HCT116 (cell line): ENCODE measurements around the gene TEX264.

Experiments used
- CEBPB ChIP-seq: IDR thresholded peaks from 2 replicates; pipeline ENCODE4 v1.6.1; 2012; ENCODE audit warnings: low read depth
- EZH2 ChIP-seq: fragments of 200-600 bp; sonication (generic); IDR thresholded peaks from 2 replicates; pipeline ENCODE4 v1.6.1; 2017; ENCODE audit warnings: antibody characterized with exemption, mixed run types
- EZH2phosphoT487 ChIP-seq: fragments of 200-600 bp; IDR thresholded peaks from 2 replicates; pipeline ENCODE4 v1.6.1; 2018; ENCODE audit warnings: antibody characterized with exemption, borderline replicate concordance
- JUND ChIP-seq: IDR thresholded peaks from 2 replicates; pipeline ENCODE4 v1.6.1; 2012
- POLR2A ChIP-seq: IDR thresholded peaks from 2 replicates; pipeline ENCODE4 v1.7.0; 2011; ENCODE audit warnings: borderline replicate concordance; ENCODE audit not compliant: insufficient read depth, insufficient read length; ENCODE audit errors: extremely low read depth
- POLR2AphosphoS5 ChIP-seq: IDR thresholded peaks from 2 replicates; pipeline ENCODE4 v1.6.1; 2011; ENCODE audit warnings: mild to moderate bottlenecking, low read depth, low read length, moderate library complexity
- SIN3A ChIP-seq: IDR thresholded peaks from 2 replicates; pipeline ENCODE4 v1.6.1; 2012; ENCODE audit warnings: low read depth
- SP1 ChIP-seq: IDR thresholded peaks from 2 replicates; pipeline ENCODE4 v1.6.1; 2012; ENCODE audit warnings: low read depth
- YY1 ChIP-seq: IDR thresholded peaks from 2 replicates; pipeline ENCODE4 v1.6.1; 2011; ENCODE audit warnings: low read length, low read depth, moderate library complexity, mild to moderate bottlenecking; ENCODE audit not compliant: insufficient replicate concordance; ENCODE audit errors: extremely low read depth
- ZFX ChIP-seq: fragments of 450-650 bp; IDR thresholded peaks from 2 replicates; pipeline ENCODE4 v1.6.1; 2017
- TF ChIP-seq, protein P1 (sequence below), 3 experiments: fragments of 200-600 bp in 1 of 3; sonication (generic) in 1 of 3; IDR thresholded peaks in 2 of 3; conservative IDR thresholded peaks in 1 of 3; 2 replicates each; pipeline ENCODE4 v1.5.1; 2012 to 2017; ENCODE audit warnings: low read depth in 2 of 3, low read length in 2 of 3, antibody characterized with exemption in 1 of 3, borderline replicate concordance in 1 of 3, control low read depth in 1 of 3, mild to moderate bottlenecking in 1 of 3, mixed read lengths in 1 of 3, mixed run types in 1 of 3, moderate library complexity in 1 of 3; ENCODE audit not compliant: insufficient read depth in 1 of 3
- TF ChIP-seq, protein P2 (sequence below): IDR thresholded peaks from 2 replicates; pipeline ENCODE4 v1.6.1; 2012; ENCODE audit warnings: low read depth
- TF ChIP-seq, protein P3 (sequence below): IDR thresholded peaks from 2 replicates; pipeline ENCODE4 v1.6.1; 2012
- TF ChIP-seq, protein P4 (sequence below): IDR thresholded peaks from 2 replicates; pipeline ENCODE4 v1.6.1; 2012

DNA sequence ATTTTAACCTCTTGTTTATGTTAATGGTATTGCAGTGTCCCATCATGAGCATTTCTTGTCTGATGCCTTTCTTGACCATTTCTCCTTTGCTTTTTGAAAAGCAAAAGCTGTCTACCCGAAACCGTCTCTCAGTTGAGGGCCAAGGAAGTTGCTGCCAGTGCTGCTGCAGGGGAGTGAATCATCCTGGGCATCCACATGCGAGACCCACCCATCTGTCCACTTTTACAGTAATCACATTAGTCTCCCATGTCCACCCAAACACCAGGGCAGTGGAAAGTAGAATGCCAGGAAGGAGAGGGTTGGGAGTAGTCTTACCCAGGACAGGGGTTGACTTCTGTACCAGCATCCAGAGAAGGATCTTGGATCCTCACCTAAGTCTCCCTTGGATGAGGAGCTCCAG, 48.6 kb upstream of the TEX264 start:
- TF ChIP-seq YY1 (no peak), POLR2AphosphoS5 (no peak), POLR2A (no peak), EZH2 (no peak), SP1 (no peak), ZFX (no peak), EZH2phosphoT487 (no peak), JUND (no peak), SIN3A (no peak), CEBPB (no peak)
- TF ChIP-seq, protein P1, sequence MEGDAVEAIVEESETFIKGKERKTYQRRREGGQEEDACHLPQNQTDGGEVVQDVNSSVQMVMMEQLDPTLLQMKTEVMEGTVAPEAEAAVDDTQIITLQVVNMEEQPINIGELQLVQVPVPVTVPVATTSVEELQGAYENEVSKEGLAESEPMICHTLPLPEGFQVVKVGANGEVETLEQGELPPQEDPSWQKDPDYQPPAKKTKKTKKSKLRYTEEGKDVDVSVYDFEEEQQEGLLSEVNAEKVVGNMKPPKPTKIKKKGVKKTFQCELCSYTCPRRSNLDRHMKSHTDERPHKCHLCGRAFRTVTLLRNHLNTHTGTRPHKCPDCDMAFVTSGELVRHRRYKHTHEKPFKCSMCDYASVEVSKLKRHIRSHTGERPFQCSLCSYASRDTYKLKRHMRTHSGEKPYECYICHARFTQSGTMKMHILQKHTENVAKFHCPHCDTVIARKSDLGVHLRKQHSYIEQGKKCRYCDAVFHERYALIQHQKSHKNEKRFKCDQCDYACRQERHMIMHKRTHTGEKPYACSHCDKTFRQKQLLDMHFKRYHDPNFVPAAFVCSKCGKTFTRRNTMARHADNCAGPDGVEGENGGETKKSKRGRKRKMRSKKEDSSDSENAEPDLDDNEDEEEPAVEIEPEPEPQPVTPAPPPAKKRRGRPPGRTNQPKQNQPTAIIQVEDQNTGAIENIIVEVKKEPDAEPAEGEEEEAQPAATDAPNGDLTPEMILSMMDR (IDR thresholded peaks at IDR 0.05 in 2 of 3, conservative IDR thresholded peaks at IDR 0.05 in 1 of 3; ENCODE audit: borderline replicate concordance in 1 of 3, insufficient read depth in 1 of 3, low read depth in 2 of 3, low read length in 2 of 3), result no peak
- TF ChIP-seq, protein P2, sequence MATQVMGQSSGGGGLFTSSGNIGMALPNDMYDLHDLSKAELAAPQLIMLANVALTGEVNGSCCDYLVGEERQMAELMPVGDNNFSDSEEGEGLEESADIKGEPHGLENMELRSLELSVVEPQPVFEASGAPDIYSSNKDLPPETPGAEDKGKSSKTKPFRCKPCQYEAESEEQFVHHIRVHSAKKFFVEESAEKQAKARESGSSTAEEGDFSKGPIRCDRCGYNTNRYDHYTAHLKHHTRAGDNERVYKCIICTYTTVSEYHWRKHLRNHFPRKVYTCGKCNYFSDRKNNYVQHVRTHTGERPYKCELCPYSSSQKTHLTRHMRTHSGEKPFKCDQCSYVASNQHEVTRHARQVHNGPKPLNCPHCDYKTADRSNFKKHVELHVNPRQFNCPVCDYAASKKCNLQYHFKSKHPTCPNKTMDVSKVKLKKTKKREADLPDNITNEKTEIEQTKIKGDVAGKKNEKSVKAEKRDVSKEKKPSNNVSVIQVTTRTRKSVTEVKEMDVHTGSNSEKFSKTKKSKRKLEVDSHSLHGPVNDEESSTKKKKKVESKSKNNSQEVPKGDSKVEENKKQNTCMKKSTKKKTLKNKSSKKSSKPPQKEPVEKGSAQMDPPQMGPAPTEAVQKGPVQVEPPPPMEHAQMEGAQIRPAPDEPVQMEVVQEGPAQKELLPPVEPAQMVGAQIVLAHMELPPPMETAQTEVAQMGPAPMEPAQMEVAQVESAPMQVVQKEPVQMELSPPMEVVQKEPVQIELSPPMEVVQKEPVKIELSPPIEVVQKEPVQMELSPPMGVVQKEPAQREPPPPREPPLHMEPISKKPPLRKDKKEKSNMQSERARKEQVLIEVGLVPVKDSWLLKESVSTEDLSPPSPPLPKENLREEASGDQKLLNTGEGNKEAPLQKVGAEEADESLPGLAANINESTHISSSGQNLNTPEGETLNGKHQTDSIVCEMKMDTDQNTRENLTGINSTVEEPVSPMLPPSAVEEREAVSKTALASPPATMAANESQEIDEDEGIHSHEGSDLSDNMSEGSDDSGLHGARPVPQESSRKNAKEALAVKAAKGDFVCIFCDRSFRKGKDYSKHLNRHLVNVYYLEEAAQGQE, result no peak
- TF ChIP-seq, protein P3, sequence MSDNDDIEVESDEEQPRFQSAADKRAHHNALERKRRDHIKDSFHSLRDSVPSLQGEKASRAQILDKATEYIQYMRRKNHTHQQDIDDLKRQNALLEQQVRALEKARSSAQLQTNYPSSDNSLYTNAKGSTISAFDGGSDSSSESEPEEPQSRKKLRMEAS, result no peak
- TF ChIP-seq, protein P4, sequence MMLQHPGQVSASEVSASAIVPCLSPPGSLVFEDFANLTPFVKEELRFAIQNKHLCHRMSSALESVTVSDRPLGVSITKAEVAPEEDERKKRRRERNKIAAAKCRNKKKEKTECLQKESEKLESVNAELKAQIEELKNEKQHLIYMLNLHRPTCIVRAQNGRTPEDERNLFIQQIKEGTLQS, result no peak
